Sigmoid colon (tissue), 7 donors: ENCODE data around the gene TMPRSS4. TPM values are rescaled to one million over a fixed set of nuclear protein-coding genes. Genes with fewer than 3 reads are reported as not detected.

Source experiments
- DNase-seq: peaks from one replicate; pipeline ENCODE4 v3.0.0-alpha.2; 2019
- H3K27ac ChIP-seq, 4 donors: fragments of 200-600 bp; sonication (generic); one replicate each; pipeline ENCODE4 v1.5.1; 2016 to 2019; ENCODE audit warnings: mild to moderate bottlenecking in 1 of 4
- H3K27me3 ChIP-seq, 3 donors: fragments of 200-600 bp; sonication (generic); one replicate each; pipeline ENCODE4 v1.5.1; 2019; ENCODE audit warnings: mild to moderate bottlenecking in 1 of 3
- H3K36me3 ChIP-seq, 4 donors: fragments of 200-600 bp; sonication (generic); one replicate each; pipeline ENCODE4 v1.5.1; 2016 to 2019
- H3K4me1 ChIP-seq, 4 donors: fragments of 200-600 bp; sonication (generic); one replicate each; pipeline ENCODE4 v1.5.1; 2017 to 2019
- H3K4me3 ChIP-seq, 4 donors: fragments of 200-600 bp; sonication (generic); one replicate each; pipeline ENCODE4 v1.5.1; 2017 to 2019; ENCODE audit warnings: mild to moderate bottlenecking in 2 of 4, moderate library complexity in 1 of 4
- H3K9me3 ChIP-seq, 4 donors: fragments of 200-600 bp in 3 of 4; sonication (generic) in 3 of 4; one replicate each; pipeline versions ENCODE4 v1.5.1 to v1.6.1; 2013 to 2019
- EP300 ChIP-seq, 4 donors: sonication (generic); formaldehyde crosslinking; IDR thresholded peaks; one replicate each; pipeline ENCODE4 v1.6.1; 2017; ENCODE audit warnings: antibody characterized with exemption in 4 of 4
- POLR2A ChIP-seq, 2 donors: fragments of 450-650 bp; IDR thresholded peaks; one replicate each; pipeline ENCODE4 v1.6.1; 2016; ENCODE audit warnings: antibody characterized with exemption in 2 of 2, mild to moderate bottlenecking in 2 of 2, moderate library complexity in 2 of 2
- POLR2AphosphoS5 ChIP-seq, 4 donors: sonication (generic); formaldehyde crosslinking; IDR thresholded peaks; one replicate each; pipeline ENCODE4 v1.6.1; 2017; ENCODE audit warnings: antibody characterized with exemption in 4 of 4
- WGBS, 2 donors: extraction: QIAGEN DNeasy Blood & Tissue Kit; methylation state at CpG; one replicate each; pipeline ENCODE4 v1.1.7; 2013; 5-methylcytosine and 5-hydroxymethylcytosine counted together
- intact Hi-C: fragments of 100-400 bp; cut with DNase I; formaldehyde crosslinking; loops from one replicate; pipeline ENCODE4 v1.15.1; 2023
- polyA plus RNA-seq, 3 donors: library from polyadenylated mRNA; stranded (reverse); fragments of 200-250 nt; gene quantifications; one replicate each; pipeline ENCODE4 v1.2.3, GENCODE V29; 2013
- total RNA-seq, 4 donors: library from RNA; depleted of rRNA; stranded (reverse); fragments of >200 nt; gene quantifications; one replicate each; pipeline ENCODE4 v1.1.0, GENCODE V29; 2016
- TF ChIP-seq, protein P1 (sequence below), 4 experiments: fragments of 450-650 bp in 3 of 4; fragments of 200-600 bp in 1 of 4; IDR thresholded peaks; one replicate each; pipeline ENCODE4 v1.5.1; 2016 to 2019; ENCODE audit warnings: antibody characterized with exemption in 4 of 4, mild to moderate bottlenecking in 3 of 4, moderate library complexity in 2 of 4
- donor health status: healthy with polysubstance abuse.
- donor health status: Bipolar disorder and iron deficiency.
- donor health status: healthy.

Gene TMPRSS4
- total and polyA plus RNA-seq, 7 donors: 1.4 to 134 (median 84.6) TPM; not detected in 3

DNA sequence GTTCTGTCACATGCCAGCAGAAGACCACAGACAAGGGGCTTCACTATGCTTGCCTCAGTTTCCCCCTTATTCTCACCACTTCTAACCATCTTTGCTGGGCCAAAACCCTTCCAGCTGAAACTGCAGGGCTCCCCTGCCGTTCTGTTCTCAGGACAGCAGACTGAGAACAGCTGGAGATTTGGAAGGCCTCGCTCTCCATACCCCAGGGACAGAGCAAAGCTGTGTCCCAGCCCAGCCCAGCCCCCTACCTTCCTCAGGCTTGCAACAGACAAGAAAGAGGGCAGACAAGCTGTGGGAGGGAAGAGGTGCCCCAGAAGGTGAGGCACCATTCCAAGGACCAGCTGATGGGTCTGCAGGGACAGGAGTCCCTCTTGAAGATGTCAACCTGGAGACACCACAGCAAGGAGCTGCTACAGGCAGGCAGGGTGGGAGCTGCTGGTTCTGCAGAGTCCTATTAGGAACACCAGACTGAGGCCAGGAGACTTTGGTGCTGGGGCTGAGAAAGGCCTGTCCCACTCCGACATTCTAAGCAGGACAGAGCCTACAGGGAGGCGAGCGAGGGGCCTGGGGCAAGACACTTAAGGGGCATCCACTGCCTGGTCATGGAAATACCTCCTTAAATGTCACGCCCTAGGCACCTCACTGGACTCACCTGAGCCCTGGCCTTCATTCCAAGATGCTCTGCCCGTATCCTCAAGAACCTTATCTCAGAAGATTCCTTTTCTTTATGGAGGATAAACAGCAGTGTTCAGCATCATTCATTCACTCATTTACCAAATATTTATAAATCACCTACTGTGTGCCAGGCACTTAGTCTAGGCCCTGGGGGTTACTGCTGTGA lies 92.6 kb downstream of the TMPRSS4 start:
- Histone ChIP-seq H3K27ac (no peak overlapping the region), H3K4me3 (no peak overlapping the region), H3K9me3 (no peaks in the 10 kb centered on the region), H3K4me1 (peaks cover 0 to 10% (median 8%) of the 10 kb centered on the region in 4 donors), H3K36me3 (no peaks in the 10 kb centered on the region), H3K27me3 (peaks cover 0 to 12% (median 0%) of the 10 kb centered on the region in 3 donors)
- no peak for DNase-seq
- 81 to 85% methylated on average over 7 of the region's 7 CpGs for WGBS, 2 donors
- intact Hi-C loops: no loop called here
- TF ChIP-seq POLR2A (IDR thresholded peaks at IDR 0.05) (no peak), EP300 (IDR thresholded peaks at IDR 0.05) (no peak), POLR2AphosphoS5 (IDR thresholded peaks at IDR 0.05) (no peak)
- TF ChIP-seq, protein P1, sequence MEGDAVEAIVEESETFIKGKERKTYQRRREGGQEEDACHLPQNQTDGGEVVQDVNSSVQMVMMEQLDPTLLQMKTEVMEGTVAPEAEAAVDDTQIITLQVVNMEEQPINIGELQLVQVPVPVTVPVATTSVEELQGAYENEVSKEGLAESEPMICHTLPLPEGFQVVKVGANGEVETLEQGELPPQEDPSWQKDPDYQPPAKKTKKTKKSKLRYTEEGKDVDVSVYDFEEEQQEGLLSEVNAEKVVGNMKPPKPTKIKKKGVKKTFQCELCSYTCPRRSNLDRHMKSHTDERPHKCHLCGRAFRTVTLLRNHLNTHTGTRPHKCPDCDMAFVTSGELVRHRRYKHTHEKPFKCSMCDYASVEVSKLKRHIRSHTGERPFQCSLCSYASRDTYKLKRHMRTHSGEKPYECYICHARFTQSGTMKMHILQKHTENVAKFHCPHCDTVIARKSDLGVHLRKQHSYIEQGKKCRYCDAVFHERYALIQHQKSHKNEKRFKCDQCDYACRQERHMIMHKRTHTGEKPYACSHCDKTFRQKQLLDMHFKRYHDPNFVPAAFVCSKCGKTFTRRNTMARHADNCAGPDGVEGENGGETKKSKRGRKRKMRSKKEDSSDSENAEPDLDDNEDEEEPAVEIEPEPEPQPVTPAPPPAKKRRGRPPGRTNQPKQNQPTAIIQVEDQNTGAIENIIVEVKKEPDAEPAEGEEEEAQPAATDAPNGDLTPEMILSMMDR (IDR thresholded peaks at IDR 0.05): no peak

DNA sequence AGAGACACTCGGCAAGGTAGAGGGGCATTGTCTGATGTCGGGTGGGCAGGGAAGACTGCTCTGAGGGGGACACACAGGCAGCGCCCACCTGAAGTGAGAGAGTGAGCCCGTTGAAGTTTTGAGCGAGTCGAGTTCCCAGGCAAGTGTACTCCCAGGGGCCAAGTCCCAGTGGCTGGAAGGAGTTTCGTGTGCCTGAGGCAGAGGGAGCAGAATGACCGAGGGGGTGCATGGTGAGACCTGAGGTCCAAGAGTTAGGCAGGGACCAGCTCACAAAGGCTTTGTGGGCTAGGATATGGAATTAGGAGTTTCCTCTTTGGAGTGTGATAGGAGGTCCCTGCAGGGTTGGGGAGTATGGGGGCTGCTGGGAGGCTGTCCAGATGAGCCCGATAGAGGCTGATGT lies 93.4 kb downstream of the TMPRSS4 start:
- Histone ChIP-seq H3K36me3 (no peaks in the 10 kb centered on the region), H3K4me3 (no peak overlapping the region), H3K27me3 (peaks cover 0 to 12% (median 0%) of the 10 kb centered on the region in 3 donors), H3K27ac (no peak overlapping the region), H3K4me1 (peaks cover 0 to 13% (median 10%) of the 10 kb centered on the region in 4 donors), H3K9me3 (no peaks in the 10 kb centered on the region)
- no peak for DNase-seq
- 87 to 88% methylated on average over 9 of the region's 9 CpGs for WGBS, 2 donors
- TF ChIP-seq POLR2A (IDR thresholded peaks at IDR 0.05) (no peak), POLR2AphosphoS5 (IDR thresholded peaks at IDR 0.05) (no peak), EP300 (IDR thresholded peaks at IDR 0.05) (no peak)
- TF ChIP-seq, protein P1 (IDR thresholded peaks at IDR 0.05): no peak
- intact Hi-C loops: no loop called here

DNA sequence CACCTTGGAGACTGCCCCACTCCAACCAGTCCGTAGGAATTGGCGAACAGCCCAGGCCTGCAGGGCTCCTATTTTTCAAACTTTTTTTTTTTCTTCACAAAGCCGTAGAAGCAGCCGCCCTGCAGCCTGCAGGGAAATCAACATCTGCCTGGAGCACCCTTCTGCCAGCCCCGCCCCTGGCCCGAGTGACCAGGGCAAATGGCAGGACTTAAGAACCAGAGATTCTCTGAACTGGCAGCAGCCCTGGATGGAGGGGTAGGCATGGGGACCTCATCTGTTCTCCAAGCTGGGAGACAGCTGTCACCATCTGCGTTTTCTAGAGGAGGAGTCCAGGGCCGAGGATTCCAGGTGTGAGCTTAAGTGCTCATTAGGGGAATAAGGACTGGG lies 94.0 kb downstream of the TMPRSS4 start:
- Histone ChIP-seq H3K4me3 (no peak overlapping the region), H3K27me3 (peaks cover 0 to 12% (median 0%) of the 10 kb centered on the region in 3 donors), H3K4me1 (peaks cover 0 to 20% (median 13%) of the 10 kb centered on the region in 4 donors), H3K9me3 (no peaks in the 10 kb centered on the region), H3K36me3 (no peaks in the 10 kb centered on the region), H3K27ac (no peak overlapping the region)
- 27 to 63% methylated on average over 8 of the region's 8 CpGs for WGBS, 2 donors
- TF ChIP-seq, protein P1 (IDR thresholded peaks at IDR 0.05): no peak
- TF ChIP-seq POLR2A (IDR thresholded peaks at IDR 0.05) (no peak), POLR2AphosphoS5 (IDR thresholded peaks at IDR 0.05) (no peak), EP300 (IDR thresholded peaks at IDR 0.05) (no peak)
- intact Hi-C loops: loop anchor here (1.0 kb wide), 1 partner anchor 26 kb away; no protein-coding TSS in a partner anchor
- DNase-seq: no peak

Other genes starting within 250 kb of the TMPRSS4 start
- gene FXYD6, start 200.4 kb upstream of the TMPRSS4 start, total RNA-seq: 100 to 1,000 TPM; 243 to 305 (median 271) TPM
- gene FXYD6, start 200.4 kb upstream of the TMPRSS4 start, polyA plus RNA-seq: 10 to 100 TPM; 12.3 to 46.4 (median 31.2) TPM
- not detected for gene TMPRSS13, start 147.7 kb upstream of the TMPRSS4 start, total RNA-seq
- 1 to 10 TPM in 2 of 3 donors, not detected in 1; 1.4 to 1.6 TPM for gene TMPRSS13, start 147.7 kb upstream of the TMPRSS4 start, polyA plus RNA-seq
- 10 to 100 TPM; 13.0 to 29.6 (median 15.3) TPM for gene IL10RA, start 90.7 kb upstream of the TMPRSS4 start, total RNA-seq
- gene IL10RA, start 90.7 kb upstream of the TMPRSS4 start, polyA plus RNA-seq: 10 to 100 TPM in 1 of 3 donors, 1 to 10 TPM in 2; 4.2 to 27.1 (median 6.7) TPM
- not detected for gene SMIM35, start 9.9 kb downstream of the TMPRSS4 start, total RNA-seq
- gene SMIM35, start 9.9 kb downstream of the TMPRSS4 start, polyA plus RNA-seq: under 1 TPM in 1 of 3 donors, not detected in 2; 0.28 TPM
- 1 to 10 TPM; 1.3 to 2.2 (median 1.5) TPM for gene SCN4B, start 75.7 kb downstream of the TMPRSS4 start, total RNA-seq
- gene SCN4B, start 75.7 kb downstream of the TMPRSS4 start, polyA plus RNA-seq: 1 to 10 TPM in 2 of 3 donors, under 1 TPM in 1; 0.92 to 1.3 (median 1.2) TPM
- 1 to 10 TPM in 3 of 4 donors, under 1 TPM in 1; 0.95 to 1.7 (median 1.2) TPM for gene SCN2B, start 99.6 kb downstream of the TMPRSS4 start, total RNA-seq
- under 1 TPM; 0.23 to 0.74 (median 0.60) TPM for gene SCN2B, start 99.6 kb downstream of the TMPRSS4 start, polyA plus RNA-seq
- gene JAML, start 147.9 kb downstream of the TMPRSS4 start, total RNA-seq: 1 to 10 TPM; 3.3 to 6.1 (median 5.6) TPM
- gene JAML, start 147.9 kb downstream of the TMPRSS4 start, polyA plus RNA-seq: 10 to 100 TPM in 2 of 3 donors, 1 to 10 TPM in 1; 9.0 to 35.1 (median 16.5) TPM
- gene MPZL3, start 175.3 kb downstream of the TMPRSS4 start, total RNA-seq: under 1 TPM; 0.16 to 0.55 (median 0.31) TPM
- 1 to 10 TPM; 2.4 to 6.2 (median 4.4) TPM for gene MPZL3, start 175.3 kb downstream of the TMPRSS4 start, polyA plus RNA-seq
- 10 to 100 TPM in 1 of 4 donors, 1 to 10 TPM in 3; 7.7 to 12.8 (median 8.3) TPM for gene MPZL2, start 187.2 kb downstream of the TMPRSS4 start, total RNA-seq
- 10 to 100 TPM in 2 of 3 donors, 1 to 10 TPM in 1; 9.6 to 27.6 (median 13.9) TPM for gene MPZL2, start 187.2 kb downstream of the TMPRSS4 start, polyA plus RNA-seq
- gene CD3E, start 227.7 kb downstream of the TMPRSS4 start, total RNA-seq: under 1 TPM in 2 of 4 donors, not detected in 2; 0.28 to 0.36 TPM
- 10 to 100 TPM in 1 of 3 donors, 1 to 10 TPM in 1, under 1 TPM in 1; 0.92 to 42.3 (median 1.2) TPM for gene CD3E, start 227.7 kb downstream of the TMPRSS4 start, polyA plus RNA-seq